Nephron progenitor cell (in vitro differentiated cells): ENCODE data around the gene ANXA2.

ENCODE experiments used
- DNase-seq: peaks from one replicate; pipeline ENCODE4 v3.0.0; 2021
- H3K27ac Mint-ChIP-seq: 2 replicates; pipeline ENCODE4 v1.8.0; 2021; ENCODE audit warnings: mild to moderate bottlenecking, moderate library complexity, mixed read lengths
- H3K27me3 Mint-ChIP-seq: 2 replicates; pipeline ENCODE4 v1.8.0; 2021; ENCODE audit warnings: mild to moderate bottlenecking, low read depth, mixed read lengths; ENCODE audit not compliant: poor library complexity
- H3K36me3 Mint-ChIP-seq: 2 replicates; pipeline ENCODE4 v1.8.0; 2021; ENCODE audit warnings: low read depth, mixed read lengths
- H3K4me1 Mint-ChIP-seq: 2 replicates; pipeline ENCODE4 v1.8.0; 2021; ENCODE audit warnings: mixed read lengths
- H3K4me3 Mint-ChIP-seq: 2 replicates; pipeline ENCODE4 v1.8.0; 2021; ENCODE audit warnings: mild to moderate bottlenecking, moderate library complexity, mixed read lengths
- H3K9me3 Mint-ChIP-seq: 2 replicates; pipeline ENCODE4 v1.8.0; 2021; ENCODE audit warnings: mild to moderate bottlenecking, moderate library complexity, mixed read lengths
- TF ChIP-seq, protein P1 (sequence below): fragments of 200-600 bp; sonication (generic); IDR thresholded peaks from 2 replicates; pipeline ENCODE4 v1.5.0; 2021; ENCODE audit warnings: antibody characterized with exemption

ANXA2 gene

DNA sequence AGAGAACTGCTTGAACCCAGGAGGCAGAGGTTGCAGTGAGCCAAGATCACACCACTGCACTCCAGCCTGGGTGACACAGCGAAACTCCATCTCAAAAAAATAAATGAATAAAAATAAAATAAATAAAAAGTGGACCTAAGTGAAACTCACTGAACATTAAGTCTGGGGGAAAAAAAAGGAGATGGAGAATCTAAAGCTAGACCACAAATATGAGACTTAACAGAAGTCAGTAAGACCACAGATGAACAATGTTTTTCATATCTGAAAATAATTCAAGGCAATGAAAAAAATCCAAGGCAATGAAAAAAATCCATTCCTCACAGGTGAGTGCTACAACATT, 18.6 kb downstream of the ANXA2 start:
- TF ChIP-seq, protein P1, sequence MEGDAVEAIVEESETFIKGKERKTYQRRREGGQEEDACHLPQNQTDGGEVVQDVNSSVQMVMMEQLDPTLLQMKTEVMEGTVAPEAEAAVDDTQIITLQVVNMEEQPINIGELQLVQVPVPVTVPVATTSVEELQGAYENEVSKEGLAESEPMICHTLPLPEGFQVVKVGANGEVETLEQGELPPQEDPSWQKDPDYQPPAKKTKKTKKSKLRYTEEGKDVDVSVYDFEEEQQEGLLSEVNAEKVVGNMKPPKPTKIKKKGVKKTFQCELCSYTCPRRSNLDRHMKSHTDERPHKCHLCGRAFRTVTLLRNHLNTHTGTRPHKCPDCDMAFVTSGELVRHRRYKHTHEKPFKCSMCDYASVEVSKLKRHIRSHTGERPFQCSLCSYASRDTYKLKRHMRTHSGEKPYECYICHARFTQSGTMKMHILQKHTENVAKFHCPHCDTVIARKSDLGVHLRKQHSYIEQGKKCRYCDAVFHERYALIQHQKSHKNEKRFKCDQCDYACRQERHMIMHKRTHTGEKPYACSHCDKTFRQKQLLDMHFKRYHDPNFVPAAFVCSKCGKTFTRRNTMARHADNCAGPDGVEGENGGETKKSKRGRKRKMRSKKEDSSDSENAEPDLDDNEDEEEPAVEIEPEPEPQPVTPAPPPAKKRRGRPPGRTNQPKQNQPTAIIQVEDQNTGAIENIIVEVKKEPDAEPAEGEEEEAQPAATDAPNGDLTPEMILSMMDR = no peak
- H3K36me3 Mint-ChIP-seq = peaks cover 20% of the 10 kb centered on the region
- no peak overlapping the region for H3K27ac Mint-ChIP-seq
- H3K4me3 Mint-ChIP-seq = no peak overlapping the region
- peaks cover 40% of the 10 kb centered on the region for H3K4me1 Mint-ChIP-seq
- H3K9me3 Mint-ChIP-seq = no peaks in the 10 kb centered on the region
- DNase-seq = no peak
- peaks cover 5% of the 10 kb centered on the region for H3K27me3 Mint-ChIP-seq

DNA sequence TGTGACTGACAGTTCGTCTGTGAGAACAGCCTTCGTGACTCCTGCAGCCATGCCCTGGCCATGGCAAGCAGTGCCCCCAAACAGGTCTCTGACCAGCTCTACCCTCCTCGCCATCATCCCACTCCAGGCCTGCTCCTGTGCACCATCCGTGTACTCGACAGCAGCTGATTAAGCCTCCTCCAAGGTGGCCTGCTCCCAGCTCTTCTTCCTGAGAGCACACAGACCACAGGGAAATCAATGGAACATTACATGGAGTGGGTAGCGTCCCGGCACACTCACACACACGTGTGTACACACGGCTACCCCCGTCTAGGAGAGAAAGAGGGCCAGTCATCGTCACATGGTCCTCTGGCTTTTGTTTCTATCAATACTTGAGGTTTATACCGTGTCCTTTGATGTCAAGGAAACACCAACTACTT, 21.1 kb downstream of the ANXA2 start:
- H3K27me3 Mint-ChIP-seq = peaks cover 5% of the 10 kb centered on the region
- TF ChIP-seq, protein P1 = no peak
- H3K9me3 Mint-ChIP-seq = no peaks in the 10 kb centered on the region
- peak overlapping the region; percentile 94 for H3K27ac Mint-ChIP-seq
- peaks cover 55% of the 10 kb centered on the region for H3K4me1 Mint-ChIP-seq
- peaks cover 20% of the 10 kb centered on the region for H3K36me3 Mint-ChIP-seq
- DNase-seq = no peak
- H3K4me3 Mint-ChIP-seq = no peak overlapping the region

DNA sequence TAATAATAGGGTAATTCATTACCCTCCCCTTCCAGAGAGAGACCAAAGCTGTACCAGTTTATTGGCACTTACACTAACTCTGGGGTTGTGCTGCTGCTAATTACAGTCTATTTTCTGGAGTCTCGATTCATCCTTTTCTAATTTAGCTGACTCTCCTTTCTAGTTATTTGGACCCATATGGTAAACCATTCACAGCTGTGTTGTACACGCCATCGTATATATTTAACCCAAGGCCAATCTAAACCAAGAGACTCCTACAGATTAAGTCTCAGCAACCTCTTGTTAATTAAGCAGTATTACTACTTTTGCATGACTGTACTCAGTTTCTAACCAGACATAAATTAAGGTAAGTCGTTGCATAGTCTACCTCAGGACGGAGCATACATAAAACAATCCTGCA, 22.5 kb downstream of the ANXA2 start:
- Mint-ChIP-seq H3K27ac (peak overlapping the region; percentile 98), H3K4me3 (peak overlapping the region; percentile 10), H3K36me3 (peaks cover 17% of the 10 kb centered on the region), H3K27me3 (peaks cover 5% of the 10 kb centered on the region), H3K4me1 (peaks cover 61% of the 10 kb centered on the region), H3K9me3 (no peaks in the 10 kb centered on the region)
- TF ChIP-seq, protein P1 = no peak
- no peak for DNase-seq

DNA sequence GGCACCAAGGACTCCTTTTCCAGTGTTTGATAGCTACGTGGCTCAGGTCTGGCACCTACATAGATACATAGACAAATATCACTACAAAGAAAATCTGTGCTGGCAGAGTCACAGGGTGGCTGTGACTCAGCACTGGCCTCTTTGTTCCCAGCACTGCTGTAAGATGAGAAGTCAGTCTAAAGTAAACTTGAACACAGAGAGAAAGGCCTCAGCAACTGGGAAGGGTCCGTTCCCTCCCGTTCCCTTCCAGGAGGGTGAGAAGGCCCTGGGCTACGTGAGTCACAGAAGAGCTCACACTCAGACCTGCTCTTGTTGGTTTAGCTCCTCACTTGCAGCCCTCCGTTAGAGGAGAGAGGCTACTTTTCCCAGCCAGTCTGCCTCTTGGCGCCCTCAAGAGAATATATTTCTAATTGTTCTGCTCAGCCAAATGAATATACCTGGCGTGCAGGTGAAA, 23.1 kb downstream of the ANXA2 start:
- peaks cover 18% of the 10 kb centered on the region for H3K36me3 Mint-ChIP-seq
- H3K4me3 Mint-ChIP-seq = no peak overlapping the region
- H3K4me1 Mint-ChIP-seq = peaks cover 67% of the 10 kb centered on the region

DNA sequence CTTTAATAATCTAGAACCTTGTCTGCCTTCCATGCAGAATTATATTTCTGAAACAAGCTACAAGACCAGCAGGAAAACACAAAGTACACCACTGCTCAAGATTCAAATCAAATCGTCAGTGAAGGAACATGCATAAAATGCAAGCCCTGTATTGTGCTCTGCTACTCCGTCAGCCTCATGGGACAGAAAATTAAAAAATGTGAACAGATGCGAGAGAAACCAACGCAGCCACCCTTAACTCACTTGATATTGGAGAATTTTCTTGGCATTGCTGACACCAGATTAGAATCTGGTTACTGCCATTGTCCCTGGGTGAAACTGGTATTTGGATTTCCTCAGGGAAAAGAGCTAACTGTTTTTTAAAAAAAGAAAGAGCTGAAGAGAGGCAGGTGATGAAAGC, 23.6 kb downstream of the ANXA2 start:
- H3K36me3 Mint-ChIP-seq = peaks cover 23% of the 10 kb centered on the region
- DNase-seq = no peak
- H3K27me3 Mint-ChIP-seq = peaks cover 5% of the 10 kb centered on the region
- H3K4me1 Mint-ChIP-seq = peaks cover 68% of the 10 kb centered on the region
- peaks cover 3% of the 10 kb centered on the region for H3K9me3 Mint-ChIP-seq
- peak overlapping the region; percentile 98 for H3K27ac Mint-ChIP-seq
- H3K4me3 Mint-ChIP-seq = peak overlapping the region; percentile 35
- TF ChIP-seq, protein P1 = no peak

More for the DNA sequence above, 23.1 kb downstream of the ANXA2 start:
- H3K27me3 Mint-ChIP-seq = peaks cover 5% of the 10 kb centered on the region
- no peaks in the 10 kb centered on the region for H3K9me3 Mint-ChIP-seq
- peak; percentile 37 for DNase-seq
- TF ChIP-seq, protein P1 = no peak
- H3K27ac Mint-ChIP-seq = peak overlapping the region; percentile 98

DNA sequence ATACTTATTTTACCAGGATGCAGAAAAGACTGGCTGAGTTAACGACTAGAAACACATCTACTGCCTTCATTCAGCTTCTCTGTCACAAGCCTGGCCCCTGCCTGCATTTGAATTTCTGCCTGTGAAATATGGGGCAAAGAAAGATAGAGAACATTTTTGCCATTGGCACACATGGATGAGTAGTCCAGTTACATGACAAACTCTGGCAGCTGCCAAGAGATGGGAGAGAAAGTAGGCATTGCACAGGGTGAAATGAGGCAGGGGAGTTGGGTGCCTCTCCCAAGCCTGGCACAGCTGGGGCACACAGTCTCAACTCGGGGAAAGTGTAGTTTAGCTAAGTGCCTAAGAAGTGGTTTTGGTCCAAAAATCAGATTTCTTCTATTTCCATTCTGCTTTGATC, 24.0 kb downstream of the ANXA2 start:
- Mint-ChIP-seq H3K36me3 (peaks cover 27% of the 10 kb centered on the region), H3K4me3 (peak overlapping the region; percentile 45), H3K27me3 (peaks cover 5% of the 10 kb centered on the region), H3K27ac (peak overlapping the region; percentile 98), H3K4me1 (peaks cover 68% of the 10 kb centered on the region), H3K9me3 (peaks cover 5% of the 10 kb centered on the region)
- DNase-seq = no peak
- TF ChIP-seq, protein P1 = no peak
